Breast epithelium (tissue), 3 donors: ENCODE data around the gene FAM227B.

Experiments used
- CTCF ChIP-seq, 3 donors: fragments of 450-650 bp; IDR thresholded peaks; one replicate each; pipeline ENCODE4 v1.5.1; 2016 to 2017; ENCODE audit warnings: antibody characterized with exemption in 3 of 3, mild to moderate bottlenecking in 3 of 3, moderate library complexity in 3 of 3
- POLR2A ChIP-seq: fragments of 450-650 bp; IDR thresholded peaks from one replicate; pipeline ENCODE4 v1.6.1; 2016; ENCODE audit warnings: antibody characterized with exemption, mild to moderate bottlenecking, moderate library complexity
- POLR2AphosphoS5 ChIP-seq, 3 donors: sonication (generic); formaldehyde crosslinking; IDR thresholded peaks; one replicate each; pipeline ENCODE4 v1.6.1; 2017; ENCODE audit warnings: antibody characterized with exemption in 3 of 3

- TF ChIP-seq CTCF (IDR thresholded peaks at IDR 0.05) (no peak), POLR2A (no peak), POLR2AphosphoS5 (IDR thresholded peaks at IDR 0.05) (no peak)
Observed at GRCh38 chr15:49468481-49468839, 152.2 kb downstream of the FAM227B start.
